Mammary epithelial cell (primary cell): Measurements from ENCODE around the gene KCNT1.

Experiments
- CTCF ChIP-seq, 2 donors: IDR thresholded peaks in 1 of 2; conservative IDR thresholded peaks in 1 of 2; 2 replicates each; pipeline ENCODE4 v1.5.1; 2011 to 2012; ENCODE audit warnings: inconsistent platforms in 2 of 2, low read length in 2 of 2, mild to moderate bottlenecking in 2 of 2, control low read depth in 1 of 2, low read depth in 1 of 2; ENCODE audit not compliant: insufficient read depth in 1 of 2; ENCODE audit errors: extremely low read depth in 1 of 2
- EZH2 ChIP-seq: IDR thresholded peaks from 2 replicates; pipeline ENCODE4 v1.6.1; 2012; ENCODE audit warnings: low read length, inconsistent platforms, borderline replicate concordance

- TF ChIP-seq CTCF (conservative IDR thresholded peaks at IDR 0.05 in 1 of 2, IDR thresholded peaks at IDR 0.05 in 1 of 2; ENCODE audit: extremely low read depth in 1 of 2, insufficient read depth in 1 of 2, low read depth in 1 of 2, low read length in 2 of 2) (no peak), EZH2 (no peak)
Measured at GRCh38 chr9:135770771-135771170, 68.8 kb downstream of the KCNT1 start.
